Eye (tissue), 1 donor: ENCODE measurements around the gene HTRA2.

Source experiments
- DNase-seq: peaks from one replicate; pipeline ENCODE4 v3.0.0-alpha.2; 2015

The HTRA2 gene

DNA sequence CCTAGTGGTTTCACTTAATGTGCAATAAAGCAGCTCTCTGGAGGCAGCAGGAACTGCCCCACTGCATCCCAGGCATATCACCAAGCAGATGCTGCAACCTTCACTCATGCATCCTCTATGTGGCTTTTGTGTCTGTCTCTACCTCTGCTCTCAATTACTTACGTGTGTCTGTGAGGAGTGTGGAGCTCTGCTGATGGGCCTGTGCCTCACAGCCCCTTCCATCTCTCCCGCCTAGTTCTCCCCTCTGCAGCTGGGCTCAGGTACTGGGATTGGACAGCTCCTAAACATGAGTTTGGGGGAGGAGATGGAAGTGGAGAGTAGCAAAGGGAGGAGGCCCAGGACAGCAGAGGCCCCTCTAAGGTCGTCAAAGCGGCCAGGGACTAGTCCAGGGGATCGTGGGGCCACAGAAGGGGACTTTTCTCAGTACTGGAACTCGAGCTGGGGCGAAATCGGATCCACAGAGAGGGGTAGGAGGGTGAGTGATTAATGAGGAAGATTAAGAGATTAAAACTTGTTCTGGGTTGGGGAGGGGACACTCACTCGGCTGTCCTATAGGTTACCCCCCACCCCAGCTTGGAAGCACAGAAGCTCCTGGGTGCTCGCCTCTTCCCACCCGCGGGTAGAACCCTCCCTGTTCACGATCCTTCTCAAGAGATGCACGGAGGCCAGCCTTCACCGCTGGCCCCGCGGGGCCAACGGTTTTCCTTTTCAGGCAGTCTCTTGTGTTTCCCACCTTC is 28.2 kb upstream of the HTRA2 start:
- peak; percentile 43 for DNase-seq

DNA sequence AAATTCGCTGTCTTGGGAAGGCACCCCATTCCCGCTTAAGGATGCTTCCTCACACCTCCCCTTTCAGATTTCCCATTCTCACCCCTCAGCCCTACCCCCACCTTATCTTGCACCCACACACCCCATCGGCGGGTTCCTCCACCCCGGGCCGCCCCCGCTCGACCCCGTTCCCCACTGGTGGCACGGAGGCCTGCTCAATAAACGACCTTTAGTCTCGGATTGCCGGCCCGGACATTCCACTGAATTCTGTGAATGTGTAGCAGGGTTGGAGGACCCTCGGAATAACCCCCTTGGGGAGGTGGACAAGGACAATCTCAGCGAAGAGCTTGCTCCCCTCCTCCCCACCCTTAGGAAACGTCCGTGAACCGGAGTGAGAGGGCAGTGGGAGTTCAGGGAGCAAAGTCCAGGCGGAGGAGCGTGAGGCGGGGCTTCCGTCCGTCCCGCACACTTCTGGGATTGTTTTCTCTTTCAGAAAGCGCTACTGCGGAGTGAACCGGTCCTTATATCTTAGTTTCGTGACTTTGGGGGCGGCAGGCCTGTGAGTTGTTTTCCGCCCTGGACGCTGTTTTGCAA is 27.5 kb upstream of the HTRA2 start:
- DNase-seq = peak; percentile 48

DNA sequence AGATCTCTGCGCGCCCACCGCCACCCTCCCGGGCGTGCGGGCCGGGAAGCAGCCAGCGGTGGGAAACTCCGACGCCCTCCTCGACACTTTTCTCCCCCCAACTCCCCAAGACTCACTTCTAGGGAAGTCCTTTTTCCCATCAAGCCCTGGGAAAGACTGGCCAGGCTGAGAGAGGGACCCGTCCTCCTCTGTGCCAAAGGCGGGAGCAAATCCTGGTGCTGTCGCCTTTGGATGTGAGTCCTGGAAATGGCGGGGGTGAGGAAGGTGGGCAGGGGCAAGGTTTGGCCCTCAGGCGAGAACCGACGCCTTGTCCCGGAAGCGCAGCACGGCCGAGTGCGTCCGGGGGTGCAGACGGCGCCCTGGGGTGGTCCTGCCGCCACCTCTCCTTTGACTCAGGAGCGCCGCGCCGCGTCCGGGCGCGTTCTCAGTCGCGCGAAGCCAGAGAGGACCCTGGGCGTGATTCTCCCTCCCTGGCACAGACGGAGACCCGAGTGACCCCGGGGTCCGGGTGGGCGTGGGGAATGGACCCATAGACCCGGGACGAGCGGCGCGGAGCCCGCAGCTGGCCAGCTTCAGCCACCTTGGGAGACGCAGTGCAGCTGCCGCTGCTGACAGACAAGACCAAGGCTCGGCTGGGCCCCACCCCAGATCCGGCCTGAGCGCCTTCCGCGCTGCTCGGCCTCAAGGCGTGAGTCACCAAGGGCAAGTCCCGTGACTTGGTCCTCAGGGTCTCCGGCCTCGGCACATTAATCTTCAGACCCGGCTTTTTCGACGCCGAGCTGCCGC is 26.8 kb upstream of the HTRA2 start:
- DNase-seq = peak; percentile 70

DNA sequence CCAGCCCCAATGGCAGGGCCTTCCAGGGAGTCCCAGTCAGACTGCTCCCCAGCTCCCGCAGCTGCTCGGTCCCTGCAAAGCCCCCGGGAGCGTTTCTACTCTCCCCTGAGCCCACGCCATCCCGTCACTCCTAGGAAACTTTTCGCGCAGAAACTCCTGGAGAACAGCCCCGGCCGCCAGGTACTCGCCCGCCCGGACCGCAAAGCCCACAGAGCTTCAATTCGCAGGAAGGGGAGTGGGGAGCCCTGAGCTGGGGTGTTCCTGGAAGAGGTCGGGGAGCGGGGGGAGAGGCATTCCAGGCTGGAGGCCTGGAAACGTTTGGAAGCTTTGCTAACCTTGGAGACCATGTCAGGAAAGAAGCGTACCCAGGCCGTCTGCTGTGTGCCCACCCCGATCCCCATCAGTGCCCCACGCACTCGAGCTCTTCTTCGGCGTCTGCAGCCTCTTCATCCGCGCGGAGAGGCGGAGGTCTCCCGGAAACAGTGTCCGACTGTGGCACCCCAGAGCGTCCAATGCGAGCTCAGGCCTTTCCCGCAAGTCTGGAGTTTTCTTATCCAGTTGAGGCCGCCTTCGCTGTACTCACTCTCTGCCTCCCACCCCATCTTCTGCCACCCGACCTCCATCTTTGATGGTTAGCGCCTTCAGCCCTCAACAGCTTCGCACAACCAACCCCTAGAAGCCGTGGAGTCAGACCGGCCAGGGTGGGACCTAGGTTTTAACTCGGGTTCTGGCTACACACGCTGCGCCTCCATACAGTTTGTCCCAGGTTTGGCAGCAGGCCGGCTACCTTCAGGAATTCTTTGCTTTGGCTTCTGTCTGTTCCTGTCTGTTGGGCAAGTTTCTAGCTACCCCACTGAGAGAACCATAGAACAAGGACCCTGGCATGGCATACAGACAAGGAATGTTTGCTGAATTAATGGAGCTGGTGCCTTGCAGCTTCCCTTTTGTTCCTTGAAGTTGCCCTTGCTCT is 25.9 kb upstream of the HTRA2 start:
- peak; percentile 26 for DNase-seq

DNA sequence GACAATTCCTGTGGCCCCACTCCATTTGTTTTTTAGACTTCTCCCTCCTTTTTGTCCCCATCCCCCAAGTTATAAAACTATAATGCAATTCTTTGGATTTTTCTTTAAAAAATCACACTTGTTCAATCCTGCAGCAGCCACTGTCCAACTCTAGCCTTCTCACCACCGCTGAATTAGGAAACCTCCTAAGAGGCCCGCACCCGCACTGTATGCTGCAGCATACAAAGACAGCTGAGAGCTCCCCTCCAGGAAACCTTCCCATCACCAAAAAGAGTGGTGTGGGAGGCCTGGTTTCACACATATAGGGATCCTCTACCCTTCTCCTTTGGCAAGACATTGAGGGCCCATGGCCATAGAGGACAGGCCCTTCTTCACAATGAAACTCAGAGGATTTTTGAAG is 25.1 kb upstream of the HTRA2 start:
- no peak for DNase-seq

DNA sequence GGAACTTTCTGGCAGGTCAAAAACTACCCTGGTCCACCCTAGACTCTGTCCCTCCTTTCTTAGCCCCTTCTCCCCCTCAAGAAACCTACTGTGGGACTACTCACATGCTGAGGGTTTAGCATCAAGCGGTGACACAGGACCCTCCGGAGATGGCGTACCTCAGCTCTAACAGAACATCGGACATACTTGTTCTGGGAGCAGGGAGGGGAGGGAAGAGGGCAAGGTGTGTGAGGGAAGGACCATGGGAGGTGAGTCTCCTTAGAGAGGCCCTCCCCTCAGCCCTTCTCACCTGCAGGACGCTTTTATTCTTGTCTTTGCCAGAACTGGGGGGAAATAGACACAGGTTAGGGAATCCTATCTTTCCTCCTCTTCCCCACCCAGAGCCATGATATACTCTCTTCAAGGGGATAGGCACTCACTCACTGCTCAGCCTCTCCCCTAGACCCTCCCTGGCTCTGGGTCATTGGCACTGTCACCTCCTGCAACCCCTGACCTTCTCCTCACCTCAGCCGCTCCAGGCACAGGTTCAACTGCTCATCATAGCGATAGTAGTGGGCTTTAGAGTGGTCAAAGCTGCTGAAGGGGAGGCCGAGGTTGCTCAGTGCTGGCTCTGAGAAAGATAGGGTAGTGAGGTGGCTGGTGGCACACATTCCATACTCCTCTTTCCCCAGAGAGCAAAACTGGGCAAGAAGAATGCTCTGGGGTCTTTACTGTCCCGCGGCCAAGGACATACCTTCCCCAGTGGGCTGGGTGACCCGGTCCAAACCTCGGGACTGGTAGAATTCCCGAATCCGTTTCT is 24.1 kb upstream of the HTRA2 start:
- DNase-seq = no peak

DNA sequence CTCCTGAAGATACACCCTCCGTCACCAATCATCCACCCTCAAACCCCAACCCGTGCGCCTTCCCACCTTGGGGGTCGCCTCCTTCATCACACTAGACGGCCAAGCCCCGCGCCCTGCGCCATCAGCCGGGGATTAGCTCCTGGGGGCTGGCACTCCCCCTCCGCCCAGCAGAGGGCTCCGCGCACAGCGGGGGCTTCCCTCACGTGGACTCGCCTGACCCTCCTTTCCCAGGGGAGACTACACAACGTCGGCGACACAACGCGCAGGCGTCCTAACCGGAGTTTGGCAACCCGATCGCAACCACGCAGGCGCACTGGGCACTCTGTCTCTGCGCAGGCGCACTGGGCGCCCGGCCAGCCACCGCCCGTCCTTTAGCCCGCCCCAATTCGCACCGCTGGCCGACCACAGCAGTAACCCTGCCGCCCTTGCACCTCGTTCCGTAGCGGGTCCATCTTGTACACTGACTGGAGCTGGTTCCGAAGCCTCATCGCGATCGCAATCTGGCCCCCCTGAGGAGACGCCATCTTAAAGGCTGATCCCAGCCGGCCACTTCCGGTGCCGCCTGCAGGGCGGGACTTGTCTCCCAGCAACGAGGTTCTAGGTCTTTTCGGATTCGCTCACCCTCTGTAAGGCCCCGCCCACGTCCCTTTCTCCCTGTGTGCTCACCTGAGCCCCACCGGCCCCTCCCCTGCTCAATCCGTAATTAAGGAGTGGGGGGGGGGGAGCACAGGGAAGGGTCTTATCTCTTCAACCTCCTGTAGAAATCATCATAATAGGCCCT is 22.4 kb upstream of the HTRA2 start, which contains the start of gene PCGF1:
PCGF1 (minus strand) TSS at position 551 of the 781 bp plus-strand sequence; CDS start at position 524, 27 bp downstream.
- peak; percentile 100 for DNase-seq

DNA sequence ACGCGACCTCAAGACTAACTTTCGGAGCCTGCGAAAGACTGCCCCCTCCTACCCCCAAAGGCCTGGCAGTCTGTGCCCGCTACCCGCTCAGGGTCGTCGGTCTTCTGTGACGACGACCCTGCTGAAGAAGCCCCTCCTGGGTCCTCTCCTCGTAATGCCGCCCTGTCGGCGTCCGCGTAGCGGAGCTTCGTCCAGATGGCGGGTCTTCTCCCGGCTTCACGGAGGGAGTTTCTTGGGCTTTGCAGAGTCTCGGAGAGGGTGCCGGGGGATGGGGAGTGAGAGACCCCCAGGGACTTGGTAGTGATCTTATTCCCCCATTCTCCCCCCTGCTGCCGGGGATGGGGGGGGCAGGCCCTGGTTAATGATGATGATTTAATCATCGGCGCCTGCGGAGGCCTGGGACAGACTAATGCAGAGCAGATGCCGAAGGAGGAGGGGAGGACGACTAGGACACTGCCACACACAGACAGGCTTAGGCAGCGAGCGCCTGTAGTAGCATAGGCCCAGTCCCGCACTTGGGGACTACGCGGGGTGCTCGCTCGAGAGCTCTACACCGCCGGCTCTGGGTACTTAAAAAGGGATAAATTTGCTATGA is 21.7 kb upstream of the HTRA2 start:
- peak; percentile 82 for DNase-seq

DNA sequence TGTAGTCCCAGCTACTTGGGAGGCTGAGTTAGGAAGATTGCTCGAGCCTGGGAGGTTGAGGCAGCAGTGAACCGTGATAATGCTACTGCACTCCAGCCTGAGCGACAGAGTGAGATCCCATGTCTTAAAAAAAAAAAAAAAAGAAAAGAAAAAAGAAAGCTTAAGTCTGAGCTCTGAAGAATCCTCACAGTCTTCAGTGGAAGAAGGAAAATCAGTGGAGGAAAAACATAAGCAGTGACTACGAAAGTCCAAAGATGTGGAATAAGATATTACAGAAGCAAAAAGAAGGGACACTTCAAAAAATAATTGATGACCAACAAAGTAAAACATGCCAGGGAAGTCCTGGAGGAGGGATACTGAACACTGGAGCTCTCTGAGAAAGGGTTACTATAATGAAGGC is 19.5 kb upstream of the HTRA2 start:
- no peak for DNase-seq

DNA sequence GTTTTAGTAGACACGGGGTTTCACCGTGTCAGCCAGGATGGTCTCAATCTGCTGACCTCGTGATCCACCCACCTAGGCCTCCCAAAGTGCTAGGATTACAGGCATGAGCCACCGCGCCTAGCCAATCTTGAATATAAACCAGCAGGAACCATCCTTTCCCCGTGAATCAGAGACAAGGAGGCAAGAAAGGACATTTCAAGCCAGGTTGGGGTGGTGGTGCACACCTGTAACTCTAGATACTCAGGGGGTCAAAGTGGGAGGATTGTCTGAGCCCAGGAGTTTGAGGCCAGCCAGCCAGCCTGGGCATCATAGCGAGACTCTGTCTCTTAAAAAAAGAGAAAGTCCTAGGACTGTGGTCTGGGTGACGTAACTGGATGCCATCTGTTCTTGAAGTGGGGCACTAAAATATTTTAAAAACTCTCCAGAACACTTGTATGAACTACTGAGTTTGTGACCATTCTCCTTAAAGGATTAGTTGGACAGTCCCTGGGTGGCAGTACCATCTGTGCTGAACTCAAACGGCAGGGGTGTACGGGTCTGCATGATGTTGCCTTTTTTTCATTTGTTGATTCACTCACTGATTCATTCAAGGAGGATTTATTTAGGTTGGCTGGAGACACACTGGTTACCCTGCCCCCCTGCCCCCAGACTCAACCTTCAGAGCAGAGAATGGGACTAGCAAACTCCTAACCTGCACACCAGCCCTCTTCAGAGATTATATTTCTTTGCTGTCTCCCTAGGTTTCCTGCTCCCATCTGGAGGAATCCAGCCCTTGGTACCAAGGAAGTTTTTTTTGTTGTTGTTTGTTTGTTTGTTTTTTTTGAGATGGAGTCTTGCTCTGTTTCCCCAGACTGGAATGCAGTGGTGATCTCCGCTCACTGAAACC is 18.4 kb upstream of the HTRA2 start:
- no peak for DNase-seq

DNA sequence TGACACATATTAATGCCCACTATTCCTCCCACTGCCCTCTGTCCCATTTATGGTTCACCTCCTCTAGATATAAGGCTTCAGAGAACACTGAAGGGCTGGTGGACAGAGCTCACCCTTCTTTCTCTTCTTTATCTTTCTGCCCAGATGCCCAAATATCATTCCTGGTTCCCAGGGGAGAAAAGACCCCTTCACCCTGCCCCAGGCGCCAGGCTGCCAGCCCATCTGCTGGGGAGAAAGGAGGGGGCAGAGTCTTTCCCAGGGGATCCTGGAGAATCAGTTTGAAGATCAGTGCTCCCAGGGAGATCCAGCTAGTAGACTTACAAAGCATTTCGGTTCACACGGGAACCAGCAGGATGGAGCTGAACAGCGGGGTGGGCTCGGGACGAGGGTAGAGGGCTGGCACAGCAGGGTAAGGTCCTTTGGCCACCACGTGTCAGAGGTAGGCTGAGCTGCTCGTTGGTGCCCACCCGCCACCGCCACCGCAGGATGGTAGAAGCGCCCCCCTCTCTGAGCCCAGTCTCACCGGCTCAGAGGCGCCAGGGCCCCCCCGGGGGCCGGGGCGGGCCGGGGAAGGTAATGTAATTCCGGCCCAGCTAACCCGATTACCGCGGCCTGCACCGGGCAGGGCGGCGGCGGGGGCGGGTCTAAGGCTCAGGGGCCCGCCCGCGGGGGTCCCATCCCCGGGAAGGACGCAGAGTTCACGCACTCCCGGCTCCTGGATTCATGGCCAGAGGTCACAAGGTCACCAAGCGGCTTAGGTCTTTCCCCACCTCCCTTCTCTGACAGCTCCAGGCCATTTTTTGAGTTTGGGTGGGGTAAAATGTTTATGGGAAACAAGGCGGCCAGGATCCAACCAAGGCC is 16.8 kb upstream of the HTRA2 start:
- peak; percentile 26 for DNase-seq

DNA sequence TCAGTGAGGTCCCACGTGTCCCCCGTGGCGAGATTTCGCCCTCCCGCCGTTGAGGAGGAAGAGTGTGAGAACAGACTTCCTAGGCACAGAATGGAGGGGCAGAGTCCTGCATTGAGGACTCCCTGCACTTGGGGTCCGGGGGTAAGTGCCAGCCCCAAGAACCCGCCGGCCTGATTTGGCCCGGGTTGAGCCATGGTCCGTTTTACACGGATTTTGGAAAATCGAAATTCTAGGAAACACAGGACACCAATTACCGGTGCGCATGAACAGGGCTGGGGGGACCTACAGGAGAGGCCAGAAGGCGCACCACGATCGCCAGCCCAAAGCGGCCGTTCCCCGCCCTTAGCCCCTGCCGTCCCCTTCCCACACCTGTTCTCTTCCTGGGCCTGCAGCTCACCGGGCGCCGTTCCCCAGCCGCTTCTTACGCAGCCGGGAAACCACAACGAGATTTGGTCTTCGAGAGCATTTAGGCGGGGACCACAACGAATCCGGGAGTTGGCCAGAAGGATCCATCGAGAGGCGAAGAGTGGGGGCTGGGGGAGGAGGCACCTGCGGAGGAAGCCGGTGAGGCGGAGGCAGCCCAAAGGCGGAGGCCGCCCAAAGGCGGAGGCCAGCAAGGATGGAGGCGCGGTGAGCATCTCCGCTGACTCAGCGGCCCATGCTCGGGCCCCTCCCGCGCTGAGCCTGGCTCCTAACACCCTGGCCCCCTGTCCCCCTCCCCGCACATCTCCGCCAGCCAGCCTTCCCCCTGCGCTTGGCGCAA is 15.9 kb upstream of the HTRA2 start:
- peak; percentile 69 for DNase-seq

DNA sequence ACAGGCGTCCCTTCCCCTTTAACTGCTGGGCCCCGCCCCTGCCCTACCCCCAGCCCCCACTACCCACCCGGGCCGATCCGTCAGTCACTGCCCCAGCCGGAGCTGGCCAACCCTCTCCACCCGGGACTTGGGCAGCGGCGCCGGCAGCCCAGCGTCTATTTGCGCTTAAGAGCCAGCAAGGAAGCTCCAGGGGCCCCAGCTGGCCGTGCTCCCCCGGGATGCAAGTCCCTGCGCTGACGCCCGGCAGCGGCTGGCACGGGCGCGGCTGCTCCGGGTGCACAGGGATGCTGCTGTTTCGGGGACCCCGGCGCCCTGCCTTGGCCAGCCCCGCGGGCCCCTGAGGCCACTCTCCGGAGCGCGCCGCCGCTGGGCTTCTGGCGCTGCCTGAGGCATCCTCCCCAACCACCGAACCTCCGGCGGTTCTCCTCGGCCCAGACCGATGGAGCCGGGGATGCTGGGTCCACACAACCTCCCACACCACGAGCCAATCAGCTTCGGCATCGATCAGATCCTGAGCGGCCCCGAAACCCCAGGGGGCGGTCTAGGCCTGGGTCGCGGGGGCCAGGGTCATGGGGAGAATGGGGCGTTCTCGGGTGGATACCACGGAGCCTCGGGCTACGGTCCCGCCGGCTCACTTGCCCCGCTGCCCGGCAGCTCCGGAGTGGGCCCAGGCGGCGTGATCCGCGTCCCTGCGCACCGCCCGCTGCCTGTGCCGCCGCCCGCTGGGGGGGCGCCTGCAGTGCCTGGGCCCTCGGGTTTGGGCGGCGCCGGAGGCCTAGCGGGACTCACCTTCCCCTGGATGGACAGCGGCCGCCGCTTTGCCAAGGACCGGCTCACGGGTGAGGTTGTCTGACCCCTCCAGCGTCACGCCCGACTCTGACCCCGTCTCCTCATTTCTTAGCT is 15.1 kb upstream of the HTRA2 start, which contains the start of gene TLX2:
TLX2 (plus strand) TSS at position 83 of the 903 bp plus-strand sequence; CDS start at position 440, 357 bp downstream.
- DNase-seq = peak; percentile 65

DNA sequence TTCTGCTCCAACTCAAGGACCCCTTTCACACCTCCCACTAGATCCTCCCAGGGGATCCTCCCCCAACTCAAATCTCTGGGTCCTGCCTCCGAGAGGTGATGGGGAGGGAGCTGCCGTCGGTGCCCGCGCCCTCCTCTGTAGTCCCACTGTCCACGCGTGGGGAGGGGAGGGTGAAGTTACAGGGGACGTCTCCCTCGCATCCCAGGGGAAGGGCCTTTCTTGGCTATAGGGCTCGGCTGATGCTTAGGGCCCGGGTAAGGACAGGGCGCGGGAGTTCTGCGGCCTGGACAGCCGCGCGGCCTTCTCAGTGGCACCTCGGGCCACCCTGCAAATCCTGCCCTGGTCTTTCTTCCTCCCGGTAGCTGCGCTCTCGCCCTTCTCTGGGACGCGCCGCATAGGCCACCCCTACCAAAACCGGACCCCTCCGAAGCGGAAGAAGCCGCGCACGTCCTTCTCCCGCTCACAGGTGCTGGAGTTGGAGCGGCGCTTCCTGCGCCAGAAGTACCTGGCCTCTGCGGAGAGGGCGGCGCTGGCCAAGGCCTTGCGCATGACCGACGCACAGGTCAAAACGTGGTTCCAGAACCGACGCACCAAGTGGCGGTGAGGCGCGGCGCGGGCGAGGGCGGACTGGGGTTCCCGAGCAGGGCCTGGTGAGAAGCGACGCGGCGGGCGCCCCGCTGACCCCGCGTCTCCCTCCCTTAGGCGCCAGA is 14.3 kb upstream of the HTRA2 start:
- DNase-seq = peak; percentile 48

DNA sequence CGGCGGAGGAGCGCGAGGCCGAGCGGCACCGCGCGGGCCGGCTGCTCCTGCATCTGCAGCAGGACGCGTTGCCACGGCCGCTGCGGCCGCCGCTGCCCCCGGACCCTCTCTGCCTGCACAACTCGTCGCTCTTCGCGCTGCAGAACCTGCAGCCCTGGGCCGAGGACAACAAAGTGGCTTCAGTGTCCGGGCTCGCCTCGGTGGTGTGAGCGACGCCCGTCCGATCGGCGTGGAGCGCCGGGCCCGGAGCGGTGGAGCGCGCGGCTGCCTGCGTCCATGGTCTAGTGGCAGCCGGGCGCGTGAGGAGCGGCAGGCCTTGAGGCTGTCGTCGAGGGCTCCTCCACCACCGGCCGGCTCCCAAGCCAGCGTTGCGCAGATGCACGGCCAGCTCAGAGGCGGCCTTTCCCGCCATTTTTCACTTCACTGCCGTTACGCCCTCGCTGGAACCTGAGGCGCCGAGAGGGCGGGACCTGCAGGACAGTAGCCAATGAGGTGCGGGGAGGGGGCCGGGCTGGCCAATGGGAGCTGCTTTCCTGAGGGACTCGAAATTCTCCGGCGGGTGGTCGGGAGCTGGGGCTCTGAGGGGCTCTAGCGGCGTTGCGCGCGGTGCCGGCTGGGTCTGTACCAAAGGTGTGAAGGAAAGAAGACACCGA is 13.6 kb upstream of the HTRA2 start:
- DNase-seq = peak; percentile 89
